HG03469 (cell line): Measurements from ENCODE around the gene EHF.
"Not testable (repeated sequence)": the region's sequence is repeated elsewhere in the genome, so short reads cannot be mapped to it uniquely, and the experiment has no call there.

Experiments
- ATAC-seq: cut with Tn5 transposase; IDR thresholded peaks from one replicate; pipeline ENCODE4 v1.9.1; 2021; ENCODE audit warnings: mild to moderate bottlenecking, moderate library complexity, moderate number of reproducible peaks; ENCODE audit not compliant: unreplicated experiment

Gene EHF

GRCh38 chr11:34665077-34665835 is 44.4 kb downstream of the EHF start:
- no peak for ATAC-seq

DNA sequence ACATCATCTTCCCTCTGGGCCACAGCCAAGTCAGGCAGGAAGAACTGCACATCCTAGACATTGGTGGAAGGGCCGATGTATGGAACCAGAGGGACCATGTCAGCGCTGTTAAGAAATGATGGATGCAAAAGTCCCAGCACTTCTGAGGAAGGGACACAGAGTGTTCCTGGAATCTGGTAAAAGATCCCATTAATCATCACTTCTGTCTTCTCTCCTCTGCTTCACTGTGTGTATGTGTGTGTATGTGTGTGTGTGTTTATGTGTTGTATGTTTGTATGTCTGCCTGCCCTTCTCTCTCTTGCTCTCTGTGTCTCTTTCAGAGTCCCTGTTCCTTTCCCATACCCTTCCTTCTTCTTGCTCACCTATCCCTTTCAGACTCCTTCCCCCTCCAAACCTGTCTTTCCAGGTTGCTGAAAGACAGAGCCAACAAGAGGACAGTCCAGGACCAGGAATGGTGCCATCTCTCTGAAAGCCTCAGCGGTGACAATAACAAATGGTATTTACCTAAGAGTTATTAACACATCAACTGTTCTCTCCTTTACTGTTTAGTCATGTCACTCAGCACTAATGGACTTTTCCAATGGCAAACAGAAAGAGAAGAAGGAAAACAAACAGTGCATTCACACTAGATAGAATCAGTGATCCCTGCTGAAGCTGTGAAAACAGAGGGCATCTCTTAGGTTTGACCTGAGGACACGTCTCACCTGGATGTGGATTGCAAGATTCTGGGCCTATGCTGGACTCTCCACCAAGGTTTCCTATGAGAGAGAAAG is 47.1 kb downstream of the EHF start:
- ATAC-seq: no peak

DNA sequence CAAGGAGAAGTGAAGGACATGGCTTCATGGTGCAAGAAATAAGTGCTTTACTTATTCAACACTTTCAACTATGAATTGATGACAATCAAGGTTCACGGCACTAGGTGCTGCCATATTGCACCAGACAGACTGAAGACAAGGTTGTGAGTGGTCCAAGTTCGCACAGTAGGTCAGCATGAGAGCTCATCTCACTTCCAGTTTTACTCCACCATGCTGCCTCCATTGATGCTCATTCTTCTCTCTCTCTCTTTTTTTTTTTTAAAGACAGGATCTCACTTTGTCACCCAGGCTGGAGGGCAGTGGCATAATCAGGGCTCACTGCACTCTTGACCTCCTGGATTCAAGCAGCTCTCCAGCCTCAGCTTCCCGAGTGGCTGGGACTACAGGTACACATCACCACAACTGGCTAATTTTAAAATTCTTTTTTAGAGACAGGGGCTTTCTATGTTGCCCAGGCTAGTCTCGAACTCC is 47.7 kb downstream of the EHF start:
- no peak for ATAC-seq

DNA sequence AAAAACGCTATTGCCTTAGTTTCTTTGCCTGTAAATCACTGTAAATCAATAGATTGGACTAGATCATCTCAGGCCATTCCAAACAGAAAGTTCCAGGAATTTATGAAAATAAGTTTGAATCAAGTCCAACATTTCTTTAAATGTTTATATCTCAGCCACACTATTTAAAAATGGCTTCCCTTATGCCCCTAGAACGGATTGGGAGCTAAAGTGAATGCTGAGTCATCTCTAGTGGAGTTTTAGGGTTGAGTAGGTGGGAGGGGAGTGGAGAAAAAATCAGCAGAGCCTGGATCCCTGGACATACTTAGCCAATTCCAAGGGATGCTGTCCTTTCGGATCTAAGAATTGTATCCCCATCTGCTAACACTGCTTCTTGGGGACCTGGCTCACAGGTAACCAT is 48.6 kb downstream of the EHF start:
- no peak for ATAC-seq

DNA sequence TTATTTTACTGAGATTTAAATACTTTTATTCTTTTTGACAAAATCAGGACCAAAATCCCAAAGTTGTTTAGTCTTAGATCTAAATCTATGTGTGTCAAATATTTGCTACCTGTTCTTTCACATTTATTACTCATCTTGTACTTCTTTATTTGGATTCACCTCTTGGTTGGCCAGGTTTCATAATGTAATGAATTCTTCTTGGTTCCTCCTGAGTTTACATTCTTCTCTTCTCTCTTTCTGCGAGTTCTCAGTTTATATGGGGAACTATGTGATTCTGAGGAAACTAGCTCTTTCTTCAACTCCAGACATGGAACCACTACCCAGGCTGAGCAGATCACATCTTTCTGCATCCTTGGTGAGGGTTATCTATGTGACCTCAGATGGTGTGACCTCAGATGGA is 50.2 kb downstream of the EHF start:
- ATAC-seq: no peak

- no peak for ATAC-seq
These were observed 51.1 kb downstream of the EHF start for GRCh38 chr11:34671946-34672345.

DNA sequence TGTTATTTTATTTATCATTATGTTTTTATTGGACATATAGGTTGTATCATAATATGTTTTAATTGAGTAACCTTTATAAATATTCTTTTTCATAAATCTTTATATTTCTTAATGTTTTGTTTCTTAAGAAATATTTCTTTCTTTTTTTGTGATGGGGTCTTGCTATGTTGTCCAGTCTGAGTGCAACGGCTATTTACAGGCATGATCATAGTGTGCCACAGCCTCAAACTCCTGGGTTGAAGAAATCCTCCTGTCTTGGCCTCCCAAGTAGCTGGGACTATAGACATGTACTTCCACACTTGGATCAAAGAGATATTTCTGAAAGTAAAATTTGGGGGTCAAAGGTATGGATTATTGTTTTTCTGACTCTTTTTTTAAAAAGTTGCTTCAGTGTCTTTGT is 53.1 kb downstream of the EHF start:
- no peak for ATAC-seq

DNA sequence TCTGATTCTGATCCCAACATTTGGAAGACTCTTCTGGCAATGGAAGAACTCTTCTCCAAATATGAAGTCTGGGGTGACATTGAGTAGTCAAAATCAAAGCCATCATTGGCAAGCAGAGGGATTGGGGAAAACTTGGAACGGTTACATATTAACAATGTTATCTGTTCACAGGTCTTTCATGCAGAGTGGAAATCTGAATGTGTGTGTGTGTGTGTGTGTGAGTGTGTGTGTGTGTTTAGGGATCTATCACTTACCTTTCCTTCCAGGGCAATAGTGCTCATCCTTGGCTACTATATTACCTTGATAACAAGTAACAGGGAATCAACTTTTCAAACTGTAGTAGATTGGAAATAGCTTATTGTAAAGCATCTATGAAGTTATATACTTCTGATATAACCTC is 55.3 kb downstream of the EHF start:
- ATAC-seq: no peak

DNA sequence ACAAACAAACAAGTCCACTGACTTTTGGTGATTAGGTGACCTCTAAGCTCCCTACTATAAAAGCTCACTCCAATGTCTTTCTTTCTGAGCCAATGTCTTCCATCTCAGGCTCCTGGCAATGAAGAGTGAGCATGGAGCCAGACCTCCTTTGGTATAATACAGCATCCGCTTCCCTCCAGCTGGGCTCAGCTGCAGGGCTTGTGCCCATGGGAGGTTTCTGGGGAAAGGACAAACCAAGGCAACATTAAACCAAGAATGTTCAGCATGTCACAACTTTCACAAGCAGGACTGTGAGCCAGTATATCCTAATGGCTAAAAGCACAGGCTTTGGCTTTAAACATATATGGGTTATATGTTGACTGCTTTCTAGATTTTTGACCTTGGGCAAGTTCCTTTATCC is 58.8 kb downstream of the EHF start:
- ATAC-seq: no peak

DNA sequence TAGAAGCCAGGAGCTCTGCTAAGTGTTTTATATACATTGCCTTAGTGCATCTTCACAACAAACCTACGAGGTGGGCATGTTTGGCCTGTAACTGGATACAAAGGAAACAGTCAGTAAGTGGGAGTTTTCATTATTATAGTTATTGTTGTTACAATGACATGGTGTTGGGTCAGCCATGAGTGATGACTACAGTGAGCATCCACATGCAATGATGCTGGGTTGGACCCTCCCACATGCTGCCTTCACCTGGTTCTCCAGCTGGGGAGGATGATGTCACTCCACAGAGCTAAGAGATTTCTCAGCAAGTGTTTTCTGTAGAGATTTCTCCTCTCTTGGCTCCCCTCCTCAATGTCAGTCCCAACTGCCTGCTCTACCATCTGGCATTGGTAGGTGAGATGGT is 59.3 kb downstream of the EHF start:
- ATAC-seq: no peak

GRCh38 chr11:34680918-34681586 is 60.2 kb downstream of the EHF start:
- no peak for ATAC-seq

DNA sequence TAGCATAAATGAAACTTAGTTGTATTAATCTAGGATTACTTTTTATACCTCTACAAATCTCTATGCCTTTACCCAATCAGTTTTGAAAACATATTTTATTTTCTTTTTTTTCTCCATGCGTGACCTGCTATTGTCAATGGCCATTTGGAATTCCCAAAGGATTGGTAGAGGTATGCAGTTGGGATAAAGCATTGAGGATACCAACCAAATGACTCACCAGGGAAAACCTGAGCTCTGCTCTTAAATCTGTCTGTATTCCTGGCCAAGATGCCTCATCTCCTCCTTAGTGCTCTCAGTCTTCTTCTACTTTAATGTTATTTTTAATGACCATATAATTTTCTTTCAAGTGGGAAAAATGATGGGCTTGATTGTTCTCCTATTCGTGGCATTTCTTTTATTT is 61.9 kb downstream of the EHF start:
- ATAC-seq: no peak

DNA sequence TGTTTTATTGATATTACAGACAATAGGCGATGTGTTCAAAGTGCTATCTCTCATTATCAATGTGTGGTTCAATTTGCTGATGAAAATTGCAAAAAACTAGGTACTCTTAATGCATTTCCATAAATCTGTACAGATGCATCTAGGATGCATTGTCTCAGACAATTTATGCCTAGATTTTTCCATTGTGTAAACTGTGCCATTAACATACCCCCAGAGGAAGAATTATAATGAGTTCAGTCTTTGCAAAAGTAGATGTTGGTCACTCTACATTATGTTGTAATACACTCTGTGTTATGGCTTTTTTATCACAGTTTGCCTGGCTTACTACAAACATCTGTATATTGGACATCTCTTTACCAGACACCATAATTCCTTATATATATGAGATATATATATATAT is 62.5 kb downstream of the EHF start:
- no peak for ATAC-seq

DNA sequence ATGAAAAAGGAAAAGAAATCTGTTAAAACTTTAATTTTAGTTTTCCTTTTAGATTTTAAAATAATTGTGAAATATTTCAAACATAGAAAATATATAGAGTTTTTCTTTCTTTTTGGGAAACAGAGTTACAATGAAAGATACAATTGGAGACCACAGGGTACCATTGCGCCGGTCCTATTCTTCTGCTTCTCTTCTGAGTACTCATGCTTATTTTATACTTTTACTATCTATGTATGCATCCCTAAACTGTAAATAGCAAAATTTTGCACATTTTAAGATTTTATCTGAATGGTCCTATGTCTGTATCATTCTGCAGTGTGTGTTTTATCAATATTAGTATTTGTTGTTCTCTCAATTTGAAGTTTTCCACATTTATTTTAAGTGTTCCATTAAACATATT is 65.0 kb downstream of the EHF start:
- no peak for ATAC-seq

DNA sequence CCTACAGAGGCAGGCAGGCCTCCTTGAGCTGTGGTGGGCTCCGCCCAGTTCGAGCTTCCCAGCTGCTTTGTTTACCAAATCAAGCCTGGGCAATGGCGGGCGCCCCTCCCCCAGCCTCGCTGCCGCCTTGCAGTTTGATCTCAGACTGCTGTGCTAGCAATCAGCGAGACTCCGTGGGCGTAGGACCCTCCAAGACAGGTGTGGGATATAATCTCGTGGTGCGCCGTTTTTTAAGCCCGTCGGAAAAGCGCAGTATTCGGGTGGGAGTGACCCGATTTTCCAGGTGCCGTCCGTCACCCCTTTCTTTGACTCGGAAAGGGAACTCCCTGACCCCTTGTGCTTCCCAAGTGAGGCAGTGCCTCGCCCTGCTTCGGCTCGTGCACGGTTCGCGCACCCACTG is 71.4 kb downstream of the EHF start:
- ATAC-seq: not testable (repeated sequence)

GRCh38 chr11:34696862-34697261 is 76.0 kb downstream of the EHF start:
- ATAC-seq: no peak

GRCh38 chr11:34706709-34707461 is 86.0 kb downstream of the EHF start:
- ATAC-seq: no peak

- ATAC-seq: no peak
These were observed 86.6 kb downstream of the EHF start for GRCh38 chr11:34707462-34707840.
